NT2/D1 (cell line): ENCODE results near the gene ATXN1.

Experiments used
- SUZ12 ChIP-seq: IDR thresholded peaks from 2 replicates; pipeline ENCODE4 v1.6.1; 2011; ENCODE audit not compliant: insufficient read length, insufficient read depth; ENCODE audit errors: extremely low read depth
- YY1 ChIP-seq: IDR thresholded peaks from 2 replicates; pipeline ENCODE4 v1.6.1; 2011; ENCODE audit not compliant: insufficient read length, insufficient read depth
- ZNF274 ChIP-seq: IDR thresholded peaks from 2 replicates; pipeline ENCODE4 v1.6.1; 2011; ENCODE audit warnings: mild to moderate bottlenecking, low read depth, low read length

GRCh38 chr6:16324184-16324583 is 437.1 kb downstream of the ATXN1 start:
- TF ChIP-seq YY1 (no peak), ZNF274 (no peak), SUZ12 (no peak)
